Measurements from ENCODE around the gene NEK10.

The NEK10 gene

DNA sequence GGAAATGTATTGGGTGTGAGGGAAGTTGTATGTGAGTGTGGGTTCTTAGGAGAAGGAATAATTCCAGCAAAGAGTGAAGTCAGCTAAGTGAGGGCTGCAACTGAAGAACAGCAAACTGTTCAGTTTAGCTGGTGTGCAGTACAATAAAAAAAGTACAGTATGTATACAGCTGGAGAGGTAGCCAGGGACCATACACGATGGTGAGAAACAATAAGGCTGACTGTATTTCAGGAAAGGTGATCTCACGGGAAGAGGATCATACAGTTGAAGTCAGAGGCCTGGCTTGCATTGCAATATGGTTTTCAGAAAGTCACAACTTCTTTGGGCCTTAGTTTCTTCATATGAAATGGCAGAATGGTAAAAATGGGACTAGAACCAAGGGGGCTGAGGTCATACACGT is 222.4 kb downstream of the NEK10 start:
- Histone ChIP-seq H3K9me3 (ENCODE audit: insufficient read depth, low read depth, low read length) (0 out of 2 replicates have a peak, but pooled peaks cover under 1% of the 10 kb centered on the region), H3K9ac (ENCODE audit: low read depth, low read length, poor library complexity, severe bottlenecking) (no peak overlapping the region), H3F3A (ENCODE audit: low read depth) (no peaks in the 10 kb centered on the region), H3K4me1 (ENCODE audit: insufficient read depth, low read length, poor library complexity, severe bottlenecking) (no peaks in the 10 kb centered on the region), H3K9me2 (replicated peaks; ENCODE audit: low read depth, low read length) (no peaks in the 10 kb centered on the region), H3K79me2 (ENCODE audit: insufficient read depth, low read length) (no peaks in the 10 kb centered on the region), H3K4me3 (ENCODE audit: low read length, poor library complexity, severe bottlenecking) (no peak overlapping the region), H3K27me3 (ENCODE audit: insufficient read depth, low read length, poor library complexity, severe bottlenecking) (no peaks in the 10 kb centered on the region), H3K4me2 (ENCODE audit: low read depth, low read length, poor library complexity, severe bottlenecking) (no peak overlapping the region), H3K36me3 (ENCODE audit: insufficient read depth, low read length) (no peaks in the 10 kb centered on the region), H4K20me1 (ENCODE audit: insufficient read depth, low read length, poor library complexity, severe bottlenecking) (no peaks in the 10 kb centered on the region), H2AFZ (ENCODE audit: low read length) (no peak overlapping the region)
- no peak for TF ChIP-seq EZH2phosphoT487 (IDR thresholded peaks at IDR 0.05; ENCODE audit: borderline replicate concordance)
- TF ChIP-seq, protein P1, sequence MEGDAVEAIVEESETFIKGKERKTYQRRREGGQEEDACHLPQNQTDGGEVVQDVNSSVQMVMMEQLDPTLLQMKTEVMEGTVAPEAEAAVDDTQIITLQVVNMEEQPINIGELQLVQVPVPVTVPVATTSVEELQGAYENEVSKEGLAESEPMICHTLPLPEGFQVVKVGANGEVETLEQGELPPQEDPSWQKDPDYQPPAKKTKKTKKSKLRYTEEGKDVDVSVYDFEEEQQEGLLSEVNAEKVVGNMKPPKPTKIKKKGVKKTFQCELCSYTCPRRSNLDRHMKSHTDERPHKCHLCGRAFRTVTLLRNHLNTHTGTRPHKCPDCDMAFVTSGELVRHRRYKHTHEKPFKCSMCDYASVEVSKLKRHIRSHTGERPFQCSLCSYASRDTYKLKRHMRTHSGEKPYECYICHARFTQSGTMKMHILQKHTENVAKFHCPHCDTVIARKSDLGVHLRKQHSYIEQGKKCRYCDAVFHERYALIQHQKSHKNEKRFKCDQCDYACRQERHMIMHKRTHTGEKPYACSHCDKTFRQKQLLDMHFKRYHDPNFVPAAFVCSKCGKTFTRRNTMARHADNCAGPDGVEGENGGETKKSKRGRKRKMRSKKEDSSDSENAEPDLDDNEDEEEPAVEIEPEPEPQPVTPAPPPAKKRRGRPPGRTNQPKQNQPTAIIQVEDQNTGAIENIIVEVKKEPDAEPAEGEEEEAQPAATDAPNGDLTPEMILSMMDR (conservative IDR thresholded peaks at IDR 0.05; ENCODE audit: low read length) = no peak

DNA sequence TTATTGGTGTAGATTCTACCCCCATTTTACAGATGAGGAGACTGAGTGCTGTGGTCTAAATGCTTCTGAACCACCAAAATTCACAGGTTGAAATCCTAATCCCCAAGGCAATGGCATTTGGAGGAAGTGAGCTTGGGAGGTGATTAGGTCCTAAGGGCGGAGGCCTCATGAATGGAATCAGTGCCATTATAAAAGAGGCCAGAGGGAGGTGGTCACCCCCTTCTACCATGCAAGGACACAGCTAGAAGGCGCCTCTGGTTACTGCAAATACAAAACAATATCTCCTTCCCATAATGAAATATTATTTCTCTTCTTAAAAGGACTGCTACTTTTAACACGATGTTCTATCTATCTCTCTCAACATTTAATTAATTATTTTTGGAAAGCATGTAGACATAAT is 223.5 kb downstream of the NEK10 start:
- H3K27me3 ChIP-seq (ENCODE audit: insufficient read depth, low read length, poor library complexity, severe bottlenecking) = no peaks in the 10 kb centered on the region
- H3K4me2 ChIP-seq (ENCODE audit: low read depth, low read length, poor library complexity, severe bottlenecking) = no peak overlapping the region
- H3K9me2 ChIP-seq (replicated peaks; ENCODE audit: low read depth, low read length) = no peaks in the 10 kb centered on the region
- H3K4me3 ChIP-seq (ENCODE audit: low read length, poor library complexity, severe bottlenecking) = no peak overlapping the region
- H4K20me1 ChIP-seq (ENCODE audit: insufficient read depth, low read length, poor library complexity, severe bottlenecking) = no peaks in the 10 kb centered on the region
- TF ChIP-seq EZH2phosphoT487 (IDR thresholded peaks at IDR 0.05; ENCODE audit: borderline replicate concordance) = no peak
- TF ChIP-seq, protein P1 (conservative IDR thresholded peaks at IDR 0.05; ENCODE audit: low read length) = no peak
- H3K36me3 ChIP-seq (ENCODE audit: insufficient read depth, low read length) = no peaks in the 10 kb centered on the region
- no peaks in the 10 kb centered on the region for H3F3A ChIP-seq (ENCODE audit: low read depth)
- no peaks in the 10 kb centered on the region for H3K4me1 ChIP-seq (ENCODE audit: insufficient read depth, low read length, poor library complexity, severe bottlenecking)
- no peak overlapping the region for H3K9ac ChIP-seq (ENCODE audit: low read depth, low read length, poor library complexity, severe bottlenecking)
- no peak overlapping the region for H2AFZ ChIP-seq (ENCODE audit: low read length)
- peaks cover 5% of the 10 kb centered on the region; the same call in 1 of the 2 replicates for H3K9me3 ChIP-seq (ENCODE audit: insufficient read depth, low read depth, low read length)
- H3K79me2 ChIP-seq (ENCODE audit: insufficient read depth, low read length) = no peaks in the 10 kb centered on the region

DNA sequence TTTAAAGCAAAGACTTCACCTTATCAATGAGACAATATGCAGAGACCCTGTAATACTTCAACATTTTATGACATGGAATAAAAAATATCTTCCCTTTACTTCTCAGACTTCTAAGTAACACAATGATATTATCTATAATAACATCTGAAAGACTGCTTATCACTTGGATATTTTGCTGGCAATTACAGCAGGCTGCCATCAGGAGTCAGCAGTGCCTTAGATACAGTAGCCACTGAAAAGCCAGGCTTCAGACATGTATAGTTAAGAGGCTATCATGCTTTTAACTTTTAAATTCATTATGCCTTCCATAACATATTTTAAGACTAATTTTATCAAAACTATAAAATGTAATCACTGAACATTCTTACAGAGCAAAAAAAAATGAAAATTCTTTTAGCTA is 227.5 kb downstream of the NEK10 start:
- Histone ChIP-seq H3K27me3 (ENCODE audit: insufficient read depth, low read length, poor library complexity, severe bottlenecking) (no peaks in the 10 kb centered on the region), H3K9ac (ENCODE audit: low read depth, low read length, poor library complexity, severe bottlenecking) (no peak overlapping the region), H3K9me2 (replicated peaks; ENCODE audit: low read depth, low read length) (no peaks in the 10 kb centered on the region), H3K9me3 (ENCODE audit: insufficient read depth, low read depth, low read length) (peaks cover 5% of the 10 kb centered on the region; the same call in 1 of the 2 replicates), H3K36me3 (ENCODE audit: insufficient read depth, low read length) (no peaks in the 10 kb centered on the region), H3K4me1 (ENCODE audit: insufficient read depth, low read length, poor library complexity, severe bottlenecking) (no peaks in the 10 kb centered on the region), H3K79me2 (ENCODE audit: insufficient read depth, low read length) (no peaks in the 10 kb centered on the region), H3K4me2 (ENCODE audit: low read depth, low read length, poor library complexity, severe bottlenecking) (no peak overlapping the region), H3K4me3 (ENCODE audit: low read length, poor library complexity, severe bottlenecking) (no peak overlapping the region), H3F3A (ENCODE audit: low read depth) (no peaks in the 10 kb centered on the region), H2AFZ (ENCODE audit: low read length) (no peak overlapping the region), H4K20me1 (ENCODE audit: insufficient read depth, low read length, poor library complexity, severe bottlenecking) (no peaks in the 10 kb centered on the region)
- no peak for TF ChIP-seq EZH2phosphoT487 (IDR thresholded peaks at IDR 0.05; ENCODE audit: borderline replicate concordance)
- TF ChIP-seq, protein P1 (conservative IDR thresholded peaks at IDR 0.05; ENCODE audit: low read length) = peak; percentile 14; the same call in 1 of the 2 replicates

Measured in Loucy (cell line).